ENCODE results near the gene NIF3L1. TPM values are rescaled to one million over a fixed set of nuclear protein-coding genes. Genes with fewer than 3 reads are reported as not detected.

The NIF3L1 gene
- total and polyA plus RNA-seq, 9 of the 15 experiments (the other 6 are each of a cell fraction or from before 2014, with no cell fraction given) = 26.7 to 89.5 (median 45.6) TPM

DNA sequence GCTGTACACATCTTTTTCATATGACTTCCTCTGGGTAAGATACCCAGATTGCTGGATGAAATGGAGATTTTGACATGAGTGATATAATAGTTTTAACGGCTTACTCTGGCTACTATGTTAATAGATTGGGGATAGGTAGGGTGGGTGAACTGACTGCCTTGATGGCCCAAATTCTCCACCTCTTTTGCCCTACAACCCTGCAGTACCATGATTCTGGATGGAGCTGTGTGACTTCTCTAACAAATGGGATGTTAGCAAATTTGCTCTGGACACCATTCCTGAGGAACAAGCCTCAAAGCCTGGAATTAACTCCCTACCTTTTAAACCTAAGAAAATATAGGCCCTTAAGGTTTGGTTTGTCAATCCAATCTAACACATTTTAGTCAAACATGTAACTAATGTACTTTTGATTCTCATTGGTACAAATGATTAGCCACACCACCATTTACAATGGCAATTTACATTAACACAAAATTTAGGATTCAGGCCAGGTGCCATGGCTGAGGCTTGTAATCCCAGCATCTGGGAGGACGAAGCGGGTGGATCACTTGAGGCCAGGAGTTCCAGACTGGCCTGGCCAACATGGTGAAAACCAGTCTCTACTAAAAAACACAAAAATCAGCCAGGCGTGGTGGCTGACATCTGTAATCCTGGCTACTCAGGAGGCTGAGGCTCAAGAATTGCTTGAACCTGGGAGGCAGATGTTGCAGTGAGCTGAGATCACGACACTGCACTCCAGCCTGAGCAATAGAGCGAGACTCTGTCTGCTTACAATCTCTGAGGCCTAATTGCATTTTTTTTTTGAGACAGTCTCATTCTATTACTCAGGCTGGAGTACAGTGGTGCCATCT is 37.5 kb upstream of the NIF3L1 start (continued):
- TF ChIP-seq RHOXF2B (CRISPR knock-in tag; conservative IDR thresholded peaks at IDR 0.05) = no peak
- no peak for TF ChIP-seq NFIC (IDR thresholded peaks at IDR 0.05)
- TF ChIP-seq ZNF217 (CRISPR knock-in tag; IDR thresholded peaks at IDR 0.05) = no peak
- 0 out of 2 replicates have a peak, but pooled peaks have one; percentile 18 for TF ChIP-seq ELF4 (CRISPR knock-in tag; IDR thresholded peaks at IDR 0.05)
- TF ChIP-seq TEAD2 (tag; IDR thresholded peaks at IDR 0.05) = no peak
- TF ChIP-seq ZNF79 (CRISPR knock-in tag; IDR thresholded peaks at IDR 0.05; ENCODE audit: low read depth) = no peak
- no peak for TF ChIP-seq HDGF (IDR thresholded peaks at IDR 0.05)
- TF ChIP-seq ZNF77 (CRISPR knock-in tag; IDR thresholded peaks at IDR 0.05) = no peak
- no peak for TF ChIP-seq SMAD1 (IDR thresholded peaks at IDR 0.05; ENCODE audit: low read depth, low read length, partially characterized antibody)
- TF ChIP-seq, protein P1, sequence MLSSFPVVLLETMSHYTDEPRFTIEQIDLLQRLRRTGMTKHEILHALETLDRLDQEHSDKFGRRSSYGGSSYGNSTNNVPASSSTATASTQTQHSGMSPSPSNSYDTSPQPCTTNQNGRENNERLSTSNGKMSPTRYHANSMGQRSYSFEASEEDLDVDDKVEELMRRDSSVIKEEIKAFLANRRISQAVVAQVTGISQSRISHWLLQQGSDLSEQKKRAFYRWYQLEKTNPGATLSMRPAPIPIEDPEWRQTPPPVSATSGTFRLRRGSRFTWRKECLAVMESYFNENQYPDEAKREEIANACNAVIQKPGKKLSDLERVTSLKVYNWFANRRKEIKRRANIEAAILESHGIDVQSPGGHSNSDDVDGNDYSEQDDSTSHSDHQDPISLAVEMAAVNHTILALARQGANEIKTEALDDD (IDR thresholded peaks at IDR 0.05) = no peak
- TF ChIP-seq ZNF324 (CRISPR knock-in tag; IDR thresholded peaks at IDR 0.05) = no peak
- no peak for TF ChIP-seq ZNF23 (CRISPR knock-in tag; IDR thresholded peaks at IDR 0.05)
- TF ChIP-seq, protein P2, sequence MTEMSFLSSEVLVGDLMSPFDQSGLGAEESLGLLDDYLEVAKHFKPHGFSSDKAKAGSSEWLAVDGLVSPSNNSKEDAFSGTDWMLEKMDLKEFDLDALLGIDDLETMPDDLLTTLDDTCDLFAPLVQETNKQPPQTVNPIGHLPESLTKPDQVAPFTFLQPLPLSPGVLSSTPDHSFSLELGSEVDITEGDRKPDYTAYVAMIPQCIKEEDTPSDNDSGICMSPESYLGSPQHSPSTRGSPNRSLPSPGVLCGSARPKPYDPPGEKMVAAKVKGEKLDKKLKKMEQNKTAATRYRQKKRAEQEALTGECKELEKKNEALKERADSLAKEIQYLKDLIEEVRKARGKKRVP (CRISPR knock-in tag; IDR thresholded peaks at IDR 0.05) = no peak
- TF ChIP-seq NR4A1 (CRISPR knock-in tag; IDR thresholded peaks at IDR 0.05) = no peak
- no peak for TF ChIP-seq NR4A1 (tag; IDR thresholded peaks at IDR 0.05)
- TF ChIP-seq, protein P3, sequence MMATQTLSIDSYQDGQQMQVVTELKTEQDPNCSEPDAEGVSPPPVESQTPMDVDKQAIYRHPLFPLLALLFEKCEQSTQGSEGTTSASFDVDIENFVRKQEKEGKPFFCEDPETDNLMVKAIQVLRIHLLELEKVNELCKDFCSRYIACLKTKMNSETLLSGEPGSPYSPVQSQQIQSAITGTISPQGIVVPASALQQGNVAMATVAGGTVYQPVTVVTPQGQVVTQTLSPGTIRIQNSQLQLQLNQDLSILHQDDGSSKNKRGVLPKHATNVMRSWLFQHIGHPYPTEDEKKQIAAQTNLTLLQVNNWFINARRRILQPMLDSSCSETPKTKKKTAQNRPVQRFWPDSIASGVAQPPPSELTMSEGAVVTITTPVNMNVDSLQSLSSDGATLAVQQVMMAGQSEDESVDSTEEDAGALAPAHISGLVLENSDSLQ (IDR thresholded peaks at IDR 0.05) = no peak
- TF ChIP-seq, protein P4, sequence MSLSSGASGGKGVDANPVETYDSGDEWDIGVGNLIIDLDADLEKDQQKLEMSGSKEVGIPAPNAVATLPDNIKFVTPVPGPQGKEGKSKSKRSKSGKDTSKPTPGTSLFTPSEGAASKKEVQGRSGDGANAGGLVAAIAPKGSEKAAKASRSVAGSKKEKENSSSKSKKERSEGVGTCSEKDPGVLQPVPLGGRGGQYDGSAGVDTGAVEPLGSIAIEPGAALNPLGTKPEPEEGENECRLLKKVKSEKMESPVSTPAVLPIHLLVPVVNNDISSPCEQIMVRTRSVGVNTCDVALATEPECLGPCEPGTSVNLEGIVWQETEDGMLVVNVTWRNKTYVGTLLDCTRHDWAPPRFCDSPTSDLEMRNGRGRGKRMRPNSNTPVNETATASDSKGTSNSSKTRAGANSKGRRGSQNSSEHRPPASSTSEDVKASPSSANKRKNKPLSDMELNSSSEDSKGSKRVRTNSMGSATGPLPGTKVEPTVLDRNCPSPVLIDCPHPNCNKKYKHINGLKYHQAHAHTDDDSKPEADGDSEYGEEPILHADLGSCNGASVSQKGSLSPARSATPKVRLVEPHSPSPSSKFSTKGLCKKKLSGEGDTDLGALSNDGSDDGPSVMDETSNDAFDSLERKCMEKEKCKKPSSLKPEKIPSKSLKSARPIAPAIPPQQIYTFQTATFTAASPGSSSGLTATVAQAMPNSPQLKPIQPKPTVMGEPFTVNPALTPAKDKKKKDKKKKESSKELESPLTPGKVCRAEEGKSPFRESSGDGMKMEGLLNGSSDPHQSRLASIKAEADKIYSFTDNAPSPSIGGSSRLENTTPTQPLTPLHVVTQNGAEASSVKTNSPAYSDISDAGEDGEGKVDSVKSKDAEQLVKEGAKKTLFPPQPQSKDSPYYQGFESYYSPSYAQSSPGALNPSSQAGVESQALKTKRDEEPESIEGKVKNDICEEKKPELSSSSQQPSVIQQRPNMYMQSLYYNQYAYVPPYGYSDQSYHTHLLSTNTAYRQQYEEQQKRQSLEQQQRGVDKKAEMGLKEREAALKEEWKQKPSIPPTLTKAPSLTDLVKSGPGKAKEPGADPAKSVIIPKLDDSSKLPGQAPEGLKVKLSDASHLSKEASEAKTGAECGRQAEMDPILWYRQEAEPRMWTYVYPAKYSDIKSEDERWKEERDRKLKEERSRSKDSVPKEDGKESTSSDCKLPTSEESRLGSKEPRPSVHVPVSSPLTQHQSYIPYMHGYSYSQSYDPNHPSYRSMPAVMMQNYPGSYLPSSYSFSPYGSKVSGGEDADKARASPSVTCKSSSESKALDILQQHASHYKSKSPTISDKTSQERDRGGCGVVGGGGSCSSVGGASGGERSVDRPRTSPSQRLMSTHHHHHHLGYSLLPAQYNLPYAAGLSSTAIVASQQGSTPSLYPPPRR (CRISPR knock-in tag; IDR thresholded peaks at IDR 0.05; ENCODE audit: borderline replicate concordance) = no peak
- no peak for TF ChIP-seq STAG1 (CRISPR knock-in tag; IDR thresholded peaks at IDR 0.05; ENCODE audit: borderline replicate concordance)
- TF ChIP-seq MYNN (IDR thresholded peaks at IDR 0.05) = 0 out of 2 replicates have a peak, but pooled peaks have one; percentile 3
- TF ChIP-seq MYNN (CRISPR knock-in tag; IDR thresholded peaks at IDR 0.05) = no peak
- no peak for TF ChIP-seq RAD51 (IDR thresholded peaks at IDR 0.05; ENCODE audit: borderline replicate concordance, low read depth)
- TF ChIP-seq SUPT5H (IDR thresholded peaks at IDR 0.05) = peak; percentile 32; the same call in 1 of the 2 replicates
- peak; percentile 20; the same call in 1 of the 2 replicates for TF ChIP-seq POLR2AphosphoS2 (IDR thresholded peaks at IDR 0.05; ENCODE audit: low read length)
- TF ChIP-seq ZNF75A (CRISPR knock-in tag; IDR thresholded peaks at IDR 0.05) = no peak
- TF ChIP-seq POLR2A (conservative IDR thresholded peaks at IDR 0.05) = peak; percentile 47; the same call in 1 of the 2 replicates

Data from K562 (cell line).